ENCODE measurements around the gene TBC1D22B.

Gene TBC1D22B

DNA sequence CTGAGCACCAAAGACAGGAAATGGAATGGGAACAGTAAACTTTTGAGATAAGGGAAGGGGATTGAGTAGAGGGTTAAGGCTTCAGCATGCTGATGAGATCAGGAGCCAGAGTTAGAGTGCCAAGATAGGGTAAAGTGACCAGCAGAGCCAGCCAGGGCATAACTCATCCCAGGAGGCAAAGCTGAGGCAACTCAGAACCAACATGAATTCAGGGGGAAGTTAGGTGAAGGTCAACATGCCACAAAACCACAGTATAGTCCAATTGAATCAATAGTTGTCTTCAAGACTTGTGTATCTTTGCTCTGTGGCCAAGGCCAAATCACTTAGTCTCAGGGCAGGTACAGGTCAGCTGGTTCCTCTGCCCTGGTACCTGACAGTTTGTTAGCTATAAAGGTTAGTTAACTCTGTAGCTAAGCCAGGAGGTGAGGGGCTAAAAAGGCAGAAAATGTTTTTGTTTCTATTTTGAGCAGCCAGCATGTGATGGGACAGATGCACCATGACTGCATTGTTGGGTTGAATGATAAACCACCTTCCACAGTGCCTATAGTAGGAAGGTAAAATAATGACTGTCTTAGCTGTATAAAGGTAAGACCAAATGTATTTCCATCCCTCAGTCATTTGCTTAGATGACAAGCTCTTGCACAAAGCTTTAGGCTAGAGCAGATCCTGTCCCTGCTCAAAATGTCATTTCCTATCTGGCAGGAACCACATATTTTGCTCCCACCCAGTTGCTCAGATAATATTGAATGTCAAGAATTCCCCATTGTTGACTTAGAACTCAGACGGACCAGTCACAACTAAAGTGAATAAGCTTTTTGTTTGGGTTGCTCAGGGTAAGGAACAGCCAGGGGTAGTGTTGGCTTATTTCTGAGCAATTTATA lies 112.0 kb downstream of the TBC1D22B start:
- TF ChIP-seq, protein P1, sequence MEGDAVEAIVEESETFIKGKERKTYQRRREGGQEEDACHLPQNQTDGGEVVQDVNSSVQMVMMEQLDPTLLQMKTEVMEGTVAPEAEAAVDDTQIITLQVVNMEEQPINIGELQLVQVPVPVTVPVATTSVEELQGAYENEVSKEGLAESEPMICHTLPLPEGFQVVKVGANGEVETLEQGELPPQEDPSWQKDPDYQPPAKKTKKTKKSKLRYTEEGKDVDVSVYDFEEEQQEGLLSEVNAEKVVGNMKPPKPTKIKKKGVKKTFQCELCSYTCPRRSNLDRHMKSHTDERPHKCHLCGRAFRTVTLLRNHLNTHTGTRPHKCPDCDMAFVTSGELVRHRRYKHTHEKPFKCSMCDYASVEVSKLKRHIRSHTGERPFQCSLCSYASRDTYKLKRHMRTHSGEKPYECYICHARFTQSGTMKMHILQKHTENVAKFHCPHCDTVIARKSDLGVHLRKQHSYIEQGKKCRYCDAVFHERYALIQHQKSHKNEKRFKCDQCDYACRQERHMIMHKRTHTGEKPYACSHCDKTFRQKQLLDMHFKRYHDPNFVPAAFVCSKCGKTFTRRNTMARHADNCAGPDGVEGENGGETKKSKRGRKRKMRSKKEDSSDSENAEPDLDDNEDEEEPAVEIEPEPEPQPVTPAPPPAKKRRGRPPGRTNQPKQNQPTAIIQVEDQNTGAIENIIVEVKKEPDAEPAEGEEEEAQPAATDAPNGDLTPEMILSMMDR (IDR thresholded peaks at IDR 0.05): no peak
- DNase-seq (ENCODE audit: low spot score): no peak
- Histone ChIP-seq H3K27ac (peak overlapping the region in 1 of 2 donors; percentile 72), H3K4me3 (peak overlapping the region; percentile 1)

DNA sequence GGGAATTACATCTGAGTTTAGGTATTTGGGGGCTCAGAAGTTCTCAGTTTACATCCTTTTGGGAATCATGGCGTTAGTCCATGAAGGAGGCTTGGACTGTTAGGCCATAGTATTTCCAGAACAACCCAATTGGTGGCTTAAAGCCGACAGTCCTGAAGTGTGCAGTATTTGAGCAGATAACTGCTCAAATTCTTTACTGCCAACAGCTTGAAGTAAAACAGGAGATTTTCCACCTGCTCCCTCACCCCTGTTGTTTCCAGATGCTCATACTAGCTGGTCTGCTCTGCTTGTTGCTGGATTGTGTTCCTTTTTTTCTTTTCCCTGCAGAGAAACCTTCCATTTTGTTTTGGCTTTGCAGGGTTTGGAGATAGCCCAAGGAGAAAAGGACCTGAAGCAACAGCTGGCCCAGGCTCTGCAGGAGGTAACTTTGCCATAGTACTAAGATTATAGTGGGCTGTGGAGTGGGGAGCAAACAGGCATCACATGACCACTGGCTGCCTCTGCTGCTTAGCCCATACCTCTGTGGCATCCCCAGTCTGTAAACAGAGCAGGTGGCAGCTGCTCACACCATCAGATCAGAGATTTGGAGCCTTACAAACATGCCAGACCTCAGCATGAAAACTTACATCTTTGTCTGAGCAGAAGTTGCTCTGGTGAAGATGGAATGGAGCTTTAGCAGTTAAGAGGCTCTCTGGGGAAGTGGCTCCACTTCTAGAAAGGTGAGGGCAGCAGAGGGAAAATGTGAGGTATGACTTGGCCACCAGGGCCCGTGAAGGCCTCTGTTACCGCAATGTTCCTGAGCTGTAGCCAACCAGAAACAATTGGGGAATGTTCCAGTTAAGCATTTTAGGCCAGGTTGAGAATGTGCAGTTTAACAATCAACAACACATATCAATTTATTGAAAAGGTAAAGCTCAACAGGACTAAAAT lies 113.8 kb downstream of the TBC1D22B start:
- H3K4me3 ChIP-seq: no peak overlapping the region
- DNase-seq (ENCODE audit: low spot score): no peak
- H3K27ac ChIP-seq: peak overlapping the region in 1 of 2 donors; percentile 49
- TF ChIP-seq, protein P1 (IDR thresholded peaks at IDR 0.05): no peak

DNA sequence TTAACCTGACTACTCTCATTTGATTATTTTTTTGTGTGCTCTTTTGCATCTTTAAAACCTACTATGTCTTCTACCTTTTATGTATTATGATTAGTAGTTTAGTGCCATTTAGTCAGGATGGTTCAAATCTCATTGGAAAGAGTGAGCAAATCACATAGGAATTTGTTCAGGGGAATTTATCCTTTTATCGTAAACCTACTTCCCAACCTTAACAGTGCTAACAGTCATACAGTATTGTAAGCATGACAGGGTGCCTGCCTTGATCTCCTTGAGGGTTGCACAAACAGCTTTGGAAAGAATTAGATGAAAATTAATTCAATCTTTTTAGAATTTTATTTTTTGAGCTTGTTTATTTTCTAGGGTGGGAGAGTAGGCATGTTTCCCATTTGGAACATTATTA lies 114.5 kb downstream of the TBC1D22B start:
- Histone ChIP-seq H3K27ac (peak overlapping the region in 1 of 2 donors; percentile 53), H3K4me3 (no peak overlapping the region)
- DNase-seq (ENCODE audit: low spot score): no peak

DNA sequence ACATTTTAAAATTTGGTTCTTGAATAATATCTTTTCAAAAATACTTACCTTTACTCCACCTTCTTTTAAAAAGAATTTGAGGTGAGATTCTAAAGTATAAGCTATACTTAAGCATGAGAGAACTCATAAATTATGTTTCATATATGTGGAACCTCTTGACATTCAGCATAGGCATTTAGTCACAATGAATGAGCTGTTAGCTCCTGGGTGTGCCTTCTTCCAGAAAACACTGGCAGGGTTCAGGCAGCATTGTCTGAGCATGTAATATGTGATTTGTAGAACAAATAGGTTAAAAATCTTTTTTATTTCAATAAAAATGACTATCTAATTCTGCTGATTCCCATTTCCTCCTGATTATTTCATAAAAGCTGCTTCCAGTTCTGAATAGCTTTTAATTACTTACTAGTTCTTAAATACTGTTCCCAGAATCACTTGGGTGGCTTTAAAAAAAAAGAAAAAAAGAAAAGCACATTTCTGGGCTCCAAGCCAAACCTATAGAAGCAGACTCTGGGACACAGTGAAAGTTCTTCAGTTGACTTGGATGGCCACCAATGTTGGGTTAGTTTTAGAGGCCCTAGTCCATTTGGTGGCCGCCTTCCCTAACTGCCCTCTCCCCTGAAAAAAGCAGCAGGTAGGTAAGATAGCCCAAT lies 116.4 kb downstream of the TBC1D22B start:
- Histone ChIP-seq H3K27ac (no peak overlapping the region), H3K4me3 (no peak overlapping the region)
- DNase-seq (ENCODE audit: low spot score): no peak
- TF ChIP-seq, protein P1 (IDR thresholded peaks at IDR 0.05): no peak

More for the DNA sequence above, 114.5 kb downstream of the TBC1D22B start:
- TF ChIP-seq, protein P1 (IDR thresholded peaks at IDR 0.05): no peak

- TF ChIP-seq, protein P1 (IDR thresholded peaks at IDR 0.05): no peak
- DNase-seq (ENCODE audit: low spot score): no peak
- no peak overlapping the region for H3K27ac ChIP-seq
- H3K4me3 ChIP-seq: no peak overlapping the region
Measured at GRCh38 chr6:37375376-37375775, 117.8 kb downstream of the TBC1D22B start.

DNA sequence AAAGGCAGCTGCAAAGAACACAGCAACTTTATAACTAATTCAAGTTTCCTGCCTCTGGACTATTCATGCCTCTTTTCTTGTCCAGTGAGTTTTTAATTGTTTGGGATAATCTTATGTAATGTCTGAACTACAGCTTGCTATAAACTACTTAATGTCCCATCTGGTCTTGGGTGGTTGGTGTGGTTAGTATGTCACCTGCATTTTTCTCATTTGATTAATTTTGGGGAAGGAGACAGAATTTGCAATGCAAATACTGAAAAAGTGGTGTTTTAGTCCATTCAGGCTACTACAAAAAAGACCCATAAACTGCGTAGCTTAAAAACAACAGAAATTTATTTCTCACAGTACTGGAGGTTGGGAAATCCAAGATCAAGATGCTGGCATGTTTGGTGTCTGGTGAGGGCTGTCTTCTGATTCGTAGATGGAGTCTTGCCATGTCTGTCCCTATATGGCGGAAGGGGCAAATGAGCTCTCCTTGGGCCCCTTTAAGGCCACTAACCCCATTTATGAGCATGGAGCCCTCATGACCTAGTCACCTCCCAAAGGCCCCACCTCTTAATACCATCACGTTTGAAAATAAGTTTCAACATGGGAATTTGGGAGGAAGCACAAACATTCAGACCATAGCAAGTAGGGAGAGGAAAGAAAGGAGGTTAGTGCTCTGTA lies 118.6 kb downstream of the TBC1D22B start:
- no peak overlapping the region for H3K4me3 ChIP-seq
- TF ChIP-seq, protein P1 (IDR thresholded peaks at IDR 0.05): no peak
- DNase-seq (ENCODE audit: low spot score): no peak
- H3K27ac ChIP-seq: no peak overlapping the region
